Measurements from ENCODE around the gene SLC5A10. TPM values are rescaled to one million over a fixed set of nuclear protein-coding genes. Genes with fewer than 3 reads are reported as not detected.
A peak's percentile ranks its signal among the peaks of the same experiment; 100 is the strongest.

The SLC5A10 gene
- polyA plus RNA-seq, 1 donor (not counting 4 experiments of a cell fraction or from before 2014, with no cell fraction given) = not detected

DNA sequence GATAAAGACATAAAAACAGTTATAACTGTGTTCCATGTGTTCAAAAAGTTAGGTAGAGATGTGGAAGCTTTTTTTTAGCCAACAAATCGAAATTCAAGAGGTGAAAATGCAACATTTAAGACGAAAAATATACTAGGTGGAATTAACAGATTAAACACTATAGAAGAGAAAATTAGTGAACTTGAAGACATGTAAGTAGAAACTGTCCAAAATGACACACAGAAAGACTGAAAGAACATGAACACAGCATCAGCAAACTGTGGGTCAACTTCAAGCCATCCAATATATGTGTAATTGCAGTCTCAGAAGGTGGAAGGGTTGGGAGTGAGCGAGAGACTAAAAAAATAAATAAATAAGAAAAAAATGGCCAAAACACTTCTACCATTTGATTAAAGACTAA, 43.3 kb downstream of the SLC5A10 start:
- Histone ChIP-seq H3K27me3 (ENCODE audit: control insufficient read depth, extremely low read depth, insufficient read depth, low read length) (no peaks in the 10 kb centered on the region), H3K4me3 (ENCODE audit: control insufficient read depth in 2 of 3, extremely low read depth in 1 of 3, insufficient read depth in 2 of 3, low read depth in 1 of 3, low read length in 3 of 3) (no peak overlapping the region), H3K36me3 (ENCODE audit: control insufficient read depth in 2 of 2, extremely low read depth in 1 of 2, insufficient read depth in 2 of 2, low read length in 2 of 2) (peaks cover 8 to 49% of the 10 kb centered on the region in 2 experiments), H3K9me1 (ENCODE audit: control insufficient read depth, extremely low read depth, insufficient read depth, low read length) (peaks cover 7% of the 10 kb centered on the region), H3K4me1 (ENCODE audit: control insufficient read depth, extremely low read depth, insufficient read depth, low read length) (peaks cover 82% of the 10 kb centered on the region), H2AFZ (ENCODE audit: control insufficient read depth, low read length) (no peak overlapping the region), H4K20me1 (ENCODE audit: control insufficient read depth, extremely low read depth, insufficient read depth, low read length) (peaks cover 55% of the 10 kb centered on the region), H3K4me2 (ENCODE audit: control insufficient read depth, extremely low read depth, insufficient read depth, low read depth, low read length) (peak overlapping the region; percentile 56), H3K9ac (ENCODE audit: control insufficient read depth, extremely low read depth, insufficient read depth, low read length) (no peak overlapping the region), H3K9me3 (ENCODE audit: control insufficient read depth, low read depth, low read length) (no peaks in the 10 kb centered on the region), H3K79me2 (ENCODE audit: control insufficient read depth, insufficient read depth, low read length) (peaks cover 96% of the 10 kb centered on the region), H3K27ac (ENCODE audit: control insufficient read depth, insufficient read depth, low read length) (no peak overlapping the region)
- DNase-seq (ENCODE audit: low read depth, low spot score) (no peak), FAIRE-seq (no peak)
- TF ChIP-seq EZH2 (IDR thresholded peaks at IDR 0.05; ENCODE audit: low read length) = no peak
- TF ChIP-seq, protein P1, sequence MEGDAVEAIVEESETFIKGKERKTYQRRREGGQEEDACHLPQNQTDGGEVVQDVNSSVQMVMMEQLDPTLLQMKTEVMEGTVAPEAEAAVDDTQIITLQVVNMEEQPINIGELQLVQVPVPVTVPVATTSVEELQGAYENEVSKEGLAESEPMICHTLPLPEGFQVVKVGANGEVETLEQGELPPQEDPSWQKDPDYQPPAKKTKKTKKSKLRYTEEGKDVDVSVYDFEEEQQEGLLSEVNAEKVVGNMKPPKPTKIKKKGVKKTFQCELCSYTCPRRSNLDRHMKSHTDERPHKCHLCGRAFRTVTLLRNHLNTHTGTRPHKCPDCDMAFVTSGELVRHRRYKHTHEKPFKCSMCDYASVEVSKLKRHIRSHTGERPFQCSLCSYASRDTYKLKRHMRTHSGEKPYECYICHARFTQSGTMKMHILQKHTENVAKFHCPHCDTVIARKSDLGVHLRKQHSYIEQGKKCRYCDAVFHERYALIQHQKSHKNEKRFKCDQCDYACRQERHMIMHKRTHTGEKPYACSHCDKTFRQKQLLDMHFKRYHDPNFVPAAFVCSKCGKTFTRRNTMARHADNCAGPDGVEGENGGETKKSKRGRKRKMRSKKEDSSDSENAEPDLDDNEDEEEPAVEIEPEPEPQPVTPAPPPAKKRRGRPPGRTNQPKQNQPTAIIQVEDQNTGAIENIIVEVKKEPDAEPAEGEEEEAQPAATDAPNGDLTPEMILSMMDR (optimal IDR thresholded peaks at IDR 0.05 in 1 of 3, IDR thresholded peaks at IDR 0.05 in 1 of 3, conservative IDR thresholded peaks at IDR 0.05 in 1 of 3; ENCODE audit: extremely low read depth in 1 of 3, insufficient read depth in 2 of 3, low read length in 3 of 3) = no peak
- dilution Hi-C loops (cut with MboI; ENCODE audit: extremely low pct_ligation_motif_present, low sequenced_read_pairs) = no loop called here

DNA sequence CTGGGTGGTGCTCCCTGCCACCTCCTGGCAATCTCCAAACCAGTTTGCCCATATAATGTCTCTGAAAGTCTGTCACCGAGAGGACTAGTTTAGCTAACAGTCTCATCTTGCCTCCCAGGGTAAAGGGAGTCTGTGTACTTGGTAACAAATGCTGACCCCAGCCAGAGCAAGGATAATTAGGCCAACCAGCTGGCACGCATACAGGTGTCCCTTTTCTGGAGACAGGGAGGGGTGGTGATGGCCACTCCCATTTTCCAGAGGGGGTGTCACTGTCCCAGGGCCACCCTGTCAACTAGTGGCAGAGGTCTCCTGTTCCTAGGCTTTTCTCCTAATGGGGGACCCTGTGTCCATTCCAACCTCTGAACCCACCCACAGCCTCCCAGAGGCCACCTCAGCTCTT, 44.5 kb downstream of the SLC5A10 start:
- Histone ChIP-seq H3K4me3 (ENCODE audit: control insufficient read depth in 2 of 3, extremely low read depth in 1 of 3, insufficient read depth in 2 of 3, low read depth in 1 of 3, low read length in 3 of 3) (no peak overlapping the region), H3K9me1 (ENCODE audit: control insufficient read depth, extremely low read depth, insufficient read depth, low read length) (peaks cover 4% of the 10 kb centered on the region), H3K9ac (ENCODE audit: control insufficient read depth, extremely low read depth, insufficient read depth, low read length) (no peak overlapping the region), H4K20me1 (ENCODE audit: control insufficient read depth, extremely low read depth, insufficient read depth, low read length) (peaks cover 48% of the 10 kb centered on the region), H3K9me3 (ENCODE audit: control insufficient read depth, low read depth, low read length) (no peaks in the 10 kb centered on the region), H3K27me3 (ENCODE audit: control insufficient read depth, extremely low read depth, insufficient read depth, low read length) (no peaks in the 10 kb centered on the region), H3K4me2 (ENCODE audit: control insufficient read depth, extremely low read depth, insufficient read depth, low read depth, low read length) (no peak overlapping the region), H3K79me2 (ENCODE audit: control insufficient read depth, insufficient read depth, low read length) (peaks cover 90% of the 10 kb centered on the region), H3K4me1 (ENCODE audit: control insufficient read depth, extremely low read depth, insufficient read depth, low read length) (peaks cover 82% of the 10 kb centered on the region), H3K36me3 (ENCODE audit: control insufficient read depth in 2 of 2, extremely low read depth in 1 of 2, insufficient read depth in 2 of 2, low read length in 2 of 2) (peaks cover 8 to 50% of the 10 kb centered on the region in 2 experiments), H2AFZ (ENCODE audit: control insufficient read depth, low read length) (no peak overlapping the region), H3K27ac (ENCODE audit: control insufficient read depth, insufficient read depth, low read length) (no peak overlapping the region)
- no peak for DNase-seq (ENCODE audit: low read depth, low spot score)
- FAIRE-seq = no peak
- no peak for TF ChIP-seq EZH2 (IDR thresholded peaks at IDR 0.05; ENCODE audit: low read length)
- TF ChIP-seq, protein P1 (optimal IDR thresholded peaks at IDR 0.05 in 1 of 3, IDR thresholded peaks at IDR 0.05 in 1 of 3, conservative IDR thresholded peaks at IDR 0.05 in 1 of 3; ENCODE audit: extremely low read depth in 1 of 3, insufficient read depth in 2 of 3, low read length in 3 of 3) = no peak
- dilution Hi-C loops (cut with MboI; ENCODE audit: extremely low pct_ligation_motif_present, low sequenced_read_pairs) = no loop called here

Data from keratinocyte (primary cell).